Common myeloid progenitor, CD34-positive (primary cell): ENCODE data around the gene ABITRAM.

ENCODE experiments used
- CTCF ChIA-PET: fragments of 350-600 bp; sonication (Branson Sonifier 250); formaldehyde crosslinking; loops from one replicate; lab custom pipeline; 2021; ENCODE audit warnings: antibody characterized with exemption; lab: Charles Lee
- POLR2A ChIA-PET: fragments of 350-600 bp; sonication (Branson Sonifier 250); formaldehyde crosslinking; loops from one replicate; lab custom pipeline; 2021; ENCODE audit warnings: antibody characterized with exemption; lab: Charles Lee
- DNase-seq, 3 donors: peaks; one replicate each; pipeline versions ENCODE4 v3.0.0 to v3.0.0-alpha.2; 2013
- H3K27ac ChIP-seq, 2 experiments: 1 replicate in 1 of 2; 2 replicates in 1 of 2; pipeline ENCODE4 v1.7.0; 2013; ENCODE audit warnings: inconsistent platforms in 2 of 2, low read length in 2 of 2, mild to moderate bottlenecking in 2 of 2, low read depth in 1 of 2, moderate library complexity in 1 of 2; ENCODE audit not compliant: severe bottlenecking in 2 of 2, insufficient read depth in 1 of 2, poor library complexity in 1 of 2
- H3K27me3 ChIP-seq, 5 experiments: replicated peaks in 2 of 5; 1 replicate in 3 of 5; 2 replicates in 2 of 5; pipeline versions ENCODE4 v1.6.1 to v1.7.0; 2013; ENCODE audit warnings: low read length in 4 of 5, mild to moderate bottlenecking in 2 of 5, moderate library complexity in 2 of 5, inconsistent platforms in 1 of 5; ENCODE audit not compliant: insufficient read depth in 5 of 5, control insufficient read depth in 4 of 5
- H3K36me3 ChIP-seq, 4 experiments: 1 replicate in 2 of 4; 2 replicates in 2 of 4; pipeline versions ENCODE4 v1.6.1 to v1.7.0; 2013; ENCODE audit warnings: low read length in 3 of 4, control low read depth in 1 of 4, mild to moderate bottlenecking in 1 of 4; ENCODE audit not compliant: control insufficient read depth in 4 of 4, insufficient read depth in 4 of 4
- H3K4me1 ChIP-seq, 4 experiments: 1 replicate in 3 of 4; 2 replicates in 1 of 4; pipeline versions ENCODE4 v1.6.1 to v1.7.1; 2013; ENCODE audit warnings: low read length in 3 of 4, mild to moderate bottlenecking in 3 of 4, control low read depth in 1 of 4, inconsistent platforms in 1 of 4, moderate library complexity in 1 of 4; ENCODE audit not compliant: control insufficient read depth in 4 of 4, insufficient read depth in 4 of 4; ENCODE audit errors: control extremely low read depth in 1 of 4
- H3K4me3 ChIP-seq, 7 experiments: 1 replicate in 4 of 7; 2 replicates in 3 of 7; pipeline versions ENCODE4 v1.5.1 to v1.7.0; 2013; ENCODE audit warnings: mild to moderate bottlenecking in 7 of 7, low read length in 6 of 7, moderate library complexity in 6 of 7, inconsistent platforms in 2 of 7, low read depth in 2 of 7, control low read depth in 1 of 7; ENCODE audit not compliant: insufficient read depth in 4 of 7, control insufficient read depth in 1 of 7; ENCODE audit errors: extremely low read depth in 1 of 7
- H3K9me3 ChIP-seq, 5 experiments: 1 replicate in 4 of 5; 2 replicates in 1 of 5; pipeline versions ENCODE4 v1.6.1 to v1.7.1; 2013; ENCODE audit warnings: low read length in 4 of 5, mild to moderate bottlenecking in 2 of 5, inconsistent platforms in 1 of 5, low read depth in 1 of 5, moderate library complexity in 1 of 5; ENCODE audit not compliant: control insufficient read depth in 4 of 5, insufficient read depth in 2 of 5; ENCODE audit errors: control extremely low read depth in 1 of 5
- WGBS: methylation state at CpG from one replicate; pipeline ENCODE4 v1.1.5; 2013; ENCODE audit not compliant: insufficient coverage; 5-methylcytosine and 5-hydroxymethylcytosine counted together

The ABITRAM gene

DNA sequence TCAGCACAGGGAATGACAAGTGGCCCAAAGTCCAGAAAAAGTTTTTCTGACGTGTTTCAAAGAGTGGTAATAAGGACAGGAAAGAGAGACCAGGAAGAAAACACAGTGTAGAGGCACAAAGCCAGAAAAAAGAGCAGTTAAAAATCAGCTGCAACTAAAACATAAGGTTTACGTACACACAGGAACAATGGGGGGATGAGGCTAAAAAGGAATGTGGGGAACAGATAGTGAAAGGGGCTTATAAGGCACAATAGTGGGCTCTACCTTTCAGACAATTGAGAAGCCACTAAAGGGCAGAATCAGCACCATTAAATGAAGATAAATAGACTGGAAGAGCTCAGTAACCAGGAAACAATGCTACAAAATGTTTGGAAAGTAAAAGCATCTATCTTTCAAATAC, 5.8 kb upstream of the ABITRAM start:
- 100% methylated on average over 1 of the region's 2 CpGs for WGBS
- peaks cover 8 to 53% (median 34%) of the 10 kb centered on the region in 4 experiments for H3K36me3 ChIP-seq
- no peaks in the 10 kb centered on the region for H3K27me3 ChIP-seq
- no peaks in the 10 kb centered on the region for H3K9me3 ChIP-seq
- ChIA-PET POLR2A (no interaction called here), CTCF (no interaction called here)
- peaks cover 6 to 10% (median 10%) of the 10 kb centered on the region in 4 experiments for H3K4me1 ChIP-seq
- DNase-seq = no peak
- no peak overlapping the region for H3K27ac ChIP-seq
- no peak overlapping the region for H3K4me3 ChIP-seq

DNA sequence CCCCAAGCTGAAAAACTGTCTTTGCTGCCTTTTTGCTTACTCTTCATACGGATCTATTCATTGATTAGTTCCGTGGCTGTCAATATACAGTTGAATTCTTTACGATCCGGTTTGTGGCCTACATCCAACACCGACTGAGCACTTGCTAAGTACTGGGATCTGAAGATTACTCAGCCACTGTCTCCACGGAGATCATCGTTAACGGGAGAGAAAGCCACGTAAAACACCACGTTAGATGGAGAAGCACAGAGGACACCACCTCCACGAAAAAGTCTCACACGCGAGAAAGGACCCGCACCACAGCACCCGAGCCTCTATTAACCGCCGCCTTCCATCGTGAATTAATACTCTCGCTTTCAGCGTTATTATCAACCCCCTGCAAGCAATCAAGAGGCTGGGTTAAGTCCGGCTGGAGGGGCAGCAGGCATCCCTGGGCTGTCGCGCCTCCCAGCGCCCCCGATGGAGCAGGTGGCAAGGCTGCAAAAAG, 926 bp upstream of the ABITRAM start:
- Histone ChIP-seq H3K27ac (peak overlapping the region; percentile 84 to 94), H3K9me3 (no peaks in the 10 kb centered on the region), H3K36me3 (peaks cover 4 to 12% (median 9%) of the 10 kb centered on the region in 4 experiments), H3K4me1 (peaks cover 6 to 24% (median 17%) of the 10 kb centered on the region in 4 experiments), H3K4me3 (peak overlapping the region; percentile 94 to 100 (median 99)), H3K27me3 (no peaks in the 10 kb centered on the region)
- whole genome bisulfite sequencing = under 1% methylated on average over 18 of the region's 25 CpGs
- DNase-seq = no peak
- ChIA-PET CTCF (interaction anchor here (1.1 kb wide), 1 partner anchor 18 kb away, joined by 3 read pairs; no protein-coding TSS in a partner anchor), POLR2A (no interaction called here)

DNA sequence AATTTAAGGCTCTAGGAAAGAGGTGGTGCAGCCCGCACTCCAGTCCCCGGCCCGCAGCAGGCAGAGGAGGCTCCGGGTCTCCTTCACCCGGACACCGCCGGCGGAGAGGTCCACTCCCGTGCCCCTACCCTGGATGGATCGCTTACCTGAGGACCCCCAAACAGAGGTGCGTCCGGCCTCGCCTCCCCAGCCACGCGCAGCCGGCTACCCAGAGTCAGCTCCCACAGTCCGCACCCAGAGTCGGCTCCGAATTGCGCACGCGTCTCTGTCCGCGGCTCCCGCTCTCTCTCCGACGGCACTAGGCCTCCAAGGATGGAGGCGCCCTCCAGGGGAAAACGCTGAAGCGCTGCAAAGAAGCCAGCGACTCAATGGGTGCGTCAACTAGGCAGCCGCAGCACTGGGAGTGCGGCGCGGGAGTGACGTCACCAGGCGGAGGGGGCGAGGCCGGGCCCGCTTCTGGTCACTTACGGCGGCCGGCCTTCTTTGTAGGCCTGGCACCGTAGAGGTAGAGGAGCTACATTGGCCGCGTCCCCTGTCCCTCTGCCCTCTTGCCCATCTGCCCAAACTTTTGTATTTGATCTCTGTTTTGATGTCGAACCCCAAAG, 380 bp upstream of the ABITRAM start, which contains the start of gene ELP1:
ELP1 (minus strand) TSS at position 407 of the 605 bp plus-strand sequence. CDS start 2,978 bp downstream, outside the sequence.
- Histone ChIP-seq H3K36me3 (peaks cover 1 to 10% (median 4%) of the 10 kb centered on the region in 4 experiments), H3K4me3 (peak within 1 kb of the TSS; percentile 94 to 100 (median 99)), H3K9me3 (no peaks in the 10 kb centered on the region), H3K27ac (peak within 1 kb of the TSS; percentile 84 to 94), H3K4me1 (peaks cover 6 to 24% (median 17%) of the 10 kb centered on the region in 4 experiments), H3K27me3 (no peaks in the 10 kb centered on the region)
- under 1% methylated on average over 45 of the region's 48 CpGs for WGBS
- ChIA-PET CTCF (interaction anchor here (1.1 kb wide), 2 partner anchors 18 to 19 kb away, joined by 3 read pairs; no protein-coding TSS in a partner anchor), POLR2A (no interaction called here)
- DNase-seq = peak; percentile 96 to 97 (median 97)

DNA sequence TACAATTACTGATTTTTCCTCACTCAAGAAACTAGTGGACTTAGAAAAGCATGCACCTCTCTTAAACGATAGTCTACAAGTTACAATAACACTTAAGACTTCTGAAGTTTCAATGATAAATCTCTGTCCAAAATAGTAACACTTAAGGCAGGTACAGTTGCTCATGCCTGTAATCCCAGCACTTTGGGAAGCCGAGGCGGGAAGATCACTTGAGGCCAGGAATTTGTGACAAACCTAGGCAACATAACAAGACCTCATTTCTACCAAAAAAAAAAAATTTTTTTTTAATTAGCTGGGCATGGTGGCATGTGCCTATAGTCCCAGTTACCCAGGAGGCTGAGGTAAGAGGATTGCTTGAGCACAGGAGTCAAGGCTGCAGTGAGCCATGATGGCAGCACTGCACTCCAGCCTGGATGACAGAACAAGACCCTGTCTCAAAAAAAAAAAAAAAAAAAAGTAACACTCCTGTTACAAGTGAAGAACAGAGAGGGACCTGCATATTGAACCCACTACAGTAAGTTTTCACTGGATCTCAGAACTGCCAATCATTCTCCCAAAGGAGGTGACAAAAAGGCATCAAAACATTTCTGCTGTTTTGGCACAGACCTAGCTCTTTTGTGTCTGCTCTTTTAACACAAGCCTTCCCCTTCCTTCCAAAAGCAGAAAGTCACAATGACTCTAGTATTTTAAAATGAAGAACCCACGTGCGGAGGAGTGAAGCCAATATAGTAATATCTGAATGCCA, 3.5 kb downstream of the ABITRAM start:
- peaks cover 4 to 20% (median 14%) of the 10 kb centered on the region in 4 experiments for H3K4me1 ChIP-seq
- DNase-seq = no peak
- ChIA-PET POLR2A (no interaction called here), CTCF (no interaction called here)
- no peaks in the 10 kb centered on the region for H3K9me3 ChIP-seq
- H3K27ac ChIP-seq = no peak overlapping the region
- no peak overlapping the region for H3K4me3 ChIP-seq
- H3K27me3 ChIP-seq = no peaks in the 10 kb centered on the region
- H3K36me3 ChIP-seq = peaks cover 7 to 19% (median 14%) of the 10 kb centered on the region in 4 experiments
- 91% methylated on average over 1 of the region's 5 CpGs for WGBS

DNA sequence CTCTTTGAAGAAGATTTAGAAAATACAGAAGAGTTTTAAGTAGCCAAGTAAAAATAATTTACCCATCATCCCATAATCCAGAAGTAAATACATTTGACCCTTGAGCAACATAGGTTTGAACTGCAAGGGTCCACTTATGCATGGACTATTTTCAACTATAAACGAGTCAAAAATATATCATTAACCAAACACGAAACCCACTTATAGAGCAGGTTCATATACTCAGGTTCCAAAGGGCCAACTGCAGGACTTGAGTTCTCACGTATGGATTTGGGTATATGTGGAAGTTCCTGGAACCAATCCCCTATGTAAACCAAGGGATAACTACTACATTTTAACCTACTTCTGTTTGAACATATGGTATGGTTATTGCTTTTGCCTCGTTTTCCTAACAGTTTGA, 5.8 kb downstream of the ABITRAM start:
- Histone ChIP-seq H3K27me3 (no peaks in the 10 kb centered on the region), H3K27ac (no peak overlapping the region), H3K36me3 (peaks cover 9 to 19% (median 14%) of the 10 kb centered on the region in 4 experiments), H3K4me1 (peaks cover 0 to 6% (median 3%) of the 10 kb centered on the region in 4 experiments), H3K4me3 (no peak overlapping the region), H3K9me3 (no peaks in the 10 kb centered on the region)
- WGBS = no CpG with 5 or more reads among the region's 4 CpGs
- ChIA-PET POLR2A (no interaction called here), CTCF (no interaction called here)
- DNase-seq = no peak

DNA sequence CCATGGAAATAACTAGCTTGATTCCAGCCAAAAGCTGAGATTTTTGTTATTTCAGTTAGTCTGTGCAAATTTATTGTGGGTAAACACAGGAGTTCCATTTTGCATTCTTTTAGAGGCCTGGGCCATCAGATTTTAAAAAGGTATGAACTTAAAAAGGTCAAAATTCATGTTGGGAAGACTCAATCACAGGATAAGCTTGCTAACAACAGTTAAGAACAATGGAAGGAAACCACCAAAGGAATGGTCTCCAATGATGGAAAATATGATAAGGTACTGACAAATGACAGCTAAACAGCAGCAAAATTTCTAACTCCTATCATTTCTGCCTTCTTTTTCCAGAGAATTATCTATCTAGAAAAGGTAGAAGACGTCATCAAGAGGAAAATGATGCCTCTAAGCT, 16.0 kb downstream of the ABITRAM start:
- DNase-seq = no peak
- H3K4me3 ChIP-seq = no peak overlapping the region
- peaks cover 0 to 4% (median 0%) of the 10 kb centered on the region in 4 experiments for H3K4me1 ChIP-seq
- 89% methylated on average over 1 of the region's 1 CpG for WGBS
- H3K27me3 ChIP-seq = no peaks in the 10 kb centered on the region
- POLR2A ChIA-PET = no interaction called here
- H3K9me3 ChIP-seq = no peaks in the 10 kb centered on the region
- CTCF ChIA-PET = interaction anchor here (0.9 to 1.1 kb wide), 2 partner anchors 21 to 373 kb away, joined by 3 read pairs; no protein-coding TSS in a partner anchor
- peaks cover 0 to 3% (median 0%) of the 10 kb centered on the region in 4 experiments for H3K36me3 ChIP-seq
- no peak overlapping the region for H3K27ac ChIP-seq
